Right lobe of liver (tissue), 6 donors: ENCODE results near the gene OPCML. TPM values are rescaled to one million over a fixed set of nuclear protein-coding genes. Genes with fewer than 3 reads are reported as not detected.

Experiments used
- ATAC-seq, 4 donors: fragments of 200-7000 bp; cut with Tn5 transposase; one replicate each; pipeline ENCODE4 v1.9.1; 2020; ENCODE audit warnings: mild to moderate bottlenecking in 4 of 4, moderate library complexity in 4 of 4
- DNase-seq, 3 donors: peaks; one replicate each; pipeline ENCODE4 v3.0.0-alpha.2; 2020
- H3K27ac ChIP-seq, 3 donors: fragments of 200-600 bp; one replicate each; pipeline ENCODE4 v1.8.0; 2022
- H3K27me3 ChIP-seq, 2 donors: fragments of 200-600 bp; one replicate each; pipeline ENCODE4 v1.8.0; 2022
- H3K36me3 ChIP-seq, 4 donors: fragments of 200-600 bp; sonication (generic) in 1 of 4; one replicate each; pipeline versions ENCODE4 v1.5.1 to v1.8.0; 2017 to 2022; ENCODE audit warnings: control low read depth in 1 of 4
- H3K4me1 ChIP-seq, 4 donors: fragments of 200-600 bp; sonication (generic) in 1 of 4; one replicate each; pipeline versions ENCODE4 v1.5.1 to v1.8.0; 2017 to 2022; ENCODE audit warnings: control low read depth in 1 of 4
- H3K4me3 ChIP-seq, 3 donors: fragments of 200-600 bp; one replicate each; pipeline ENCODE4 v1.8.0; 2022
- H3K9me3 ChIP-seq, 4 donors: fragments of 200-600 bp; sonication (generic) in 1 of 4; one replicate each; pipeline versions ENCODE4 v1.5.1 to v1.8.0; 2017 to 2022; ENCODE audit warnings: control low read depth in 1 of 4
- CTCF ChIP-seq, 4 donors: fragments of 200-600 bp in 3 of 4; fragments of 450-650 bp in 1 of 4; IDR thresholded peaks; one replicate each; pipeline versions ENCODE4 v1.5.1 to v1.8.0; 2016 to 2022; ENCODE audit warnings: antibody characterized with exemption in 4 of 4, mild to moderate bottlenecking in 2 of 4
- POLR2A ChIP-seq: fragments of 450-650 bp; IDR thresholded peaks from one replicate; pipeline ENCODE4 v1.6.1; 2017; ENCODE audit warnings: antibody characterized with exemption, mild to moderate bottlenecking
- WGBS: methylation state at CpG from one replicate; pipeline ENCODE4 v1.1.6; 2018; ENCODE audit warnings: low coverage, low lambda C conversion rate; ENCODE audit not compliant: insufficient coverage; ENCODE audit errors: missing lambda C conversion rate; 5-methylcytosine and 5-hydroxymethylcytosine counted together
- intact Hi-C, 2 donors: fragments of 100-400 bp; cut with DNase I; formaldehyde crosslinking; loops; one replicate each; pipeline versions ENCODE4 v1.11.2 to v1.14.1; 2022
- total RNA-seq, 6 experiments: library from RNA; depleted of rRNA in 2 of 6; stranded (reverse); fragments of >200 nt in 2 of 6; fragmentation: NEBNext Ultra II Directional in 3 of 6; extraction: Animal tissue kit (Norgen Biotek cat#: 25700) in 3 of 6; gene quantifications; one replicate each; pipeline versions ENCODE4 v1.1.0 to v1.2.4, GENCODE V29; 2016 to 2023
- donor health status: DM: no; HTN: yes; CAD: no.
- donor health status: DM: no; HTN: no; CAD: no.
- donor health status: DM: no; HTN: no; CAD: no.
- donor health status: DM: no; HTN: yes; CAD: no.
- donor health status: DM: no; HTN: yes; CAD: no.

Gene OPCML
- total RNA-seq, 6 experiments from 2014 or later = 0.11 TPM; not detected in 5

- DNase-seq (no peak), ATAC-seq (no peak)
- Histone ChIP-seq H3K4me1 (no peaks in the 10 kb centered on the region), H3K4me3 (no peak overlapping the region), H3K36me3 (no peaks in the 10 kb centered on the region), H3K9me3 (no peaks in the 10 kb centered on the region), H3K27me3 (no peaks in the 10 kb centered on the region), H3K27ac (no peak overlapping the region)
- TF ChIP-seq CTCF (IDR thresholded peaks at IDR 0.05) = no peak
- no peak for TF ChIP-seq POLR2A
- WGBS = 48% methylated on average over 3 of the region's 3 CpGs
- intact Hi-C loops = no loop called here
Measured at GRCh38 chr11:133070791-133071190, 461.5 kb downstream of the OPCML start.

- no peak for DNase-seq
- Histone ChIP-seq H3K36me3 (no peaks in the 10 kb centered on the region), H3K9me3 (no peaks in the 10 kb centered on the region), H3K4me1 (no peaks in the 10 kb centered on the region), H3K4me3 (no peak overlapping the region), H3K27me3 (no peaks in the 10 kb centered on the region), H3K27ac (no peak overlapping the region)
- no peak for ATAC-seq
- intact Hi-C loops = no loop called here
- TF ChIP-seq POLR2A (no peak), CTCF (IDR thresholded peaks at IDR 0.05) (no peak)
- 47% methylated on average over 11 of the region's 11 CpGs for WGBS
Measured at GRCh38 chr11:133070021-133070713, 462.1 kb downstream of the OPCML start.

GRCh38 chr11:133065847-133066485 lies 466.3 kb downstream of the OPCML start:
- WGBS = 81% methylated on average over 10 of the region's 13 CpGs
- TF ChIP-seq POLR2A (no peak), CTCF (IDR thresholded peaks at IDR 0.05) (no peak)
- H3K36me3 ChIP-seq = no peaks in the 10 kb centered on the region
- H3K27ac ChIP-seq = no peak overlapping the region
- H3K9me3 ChIP-seq = no peaks in the 10 kb centered on the region
- no peaks in the 10 kb centered on the region for H3K4me1 ChIP-seq
- DNase-seq (no peak), ATAC-seq (no peak)
- H3K27me3 ChIP-seq = no peaks in the 10 kb centered on the region
- intact Hi-C loops = no loop called here
- no peak overlapping the region for H3K4me3 ChIP-seq

- Histone ChIP-seq H3K36me3 (no peaks in the 10 kb centered on the region), H3K27ac (peak overlapping the region in 1 of 3 donors; percentile 81), H3K27me3 (no peaks in the 10 kb centered on the region), H3K4me1 (no peaks in the 10 kb centered on the region), H3K9me3 (no peaks in the 10 kb centered on the region), H3K4me3 (peak overlapping the region; percentile 46 to 71 (median 53))
- no peak for TF ChIP-seq POLR2A
- TF ChIP-seq CTCF (IDR thresholded peaks at IDR 0.05) = no peak
- WGBS = 62% methylated on average over 2 of the region's 15 CpGs
- no peak for ATAC-seq
- DNase-seq = no peak
- intact Hi-C loops = no loop called here
Measured at GRCh38 chr11:133064961-133065360, 467.3 kb downstream of the OPCML start.
